HG03432 (cell line): ENCODE data around the gene USP8.

ENCODE experiments used
- ATAC-seq: cut with Tn5 transposase; IDR thresholded peaks from one replicate; pipeline ENCODE4 v1.9.1; 2021; ENCODE audit warnings: mild to moderate bottlenecking, moderate library complexity; ENCODE audit not compliant: unreplicated experiment

The USP8 gene

GRCh38 chr15:50531766-50532165 is 107.6 kb downstream of the USP8 start:
- ATAC-seq = no peak

- ATAC-seq = no peak
These were observed 118.6 kb downstream of the USP8 start for GRCh38 chr15:50542887-50543210.

GRCh38 chr15:50543556-50543955 is 119.4 kb downstream of the USP8 start:
- no peak for ATAC-seq

- ATAC-seq = no peak
These were observed 120.2 kb downstream of the USP8 start for GRCh38 chr15:50544368-50544767.

GRCh38 chr15:50546566-50546965 is 122.4 kb downstream of the USP8 start, which contains the start of gene USP50:
Gene USP50 (minus strand): TSS chr15:50546666. CDS start chr15:50546525, 141 bp downstream.
- no peak for ATAC-seq

- no peak for ATAC-seq
These were observed 125.1 kb downstream of the USP8 start for GRCh38 chr15:50549326-50549725.

- ATAC-seq = peak; percentile 54
These were observed 128.0 kb downstream of the USP8 start for GRCh38 chr15:50552238-50552637.

- ATAC-seq = no peak
These were observed 132.6 kb downstream of the USP8 start for GRCh38 chr15:50556642-50557371.

GRCh38 chr15:50558012-50558411 is 133.8 kb downstream of the USP8 start:
- ATAC-seq = no peak

- ATAC-seq = no peak
These were observed 138.8 kb downstream of the USP8 start for GRCh38 chr15:50562735-50563640.

GRCh38 chr15:50563756-50564155 is 139.6 kb downstream of the USP8 start:
- ATAC-seq = no peak
